Kidney tubule cell (primary cell): Measurements from ENCODE around the gene RECK.
"Not testable (repeated sequence)": the region's sequence is repeated elsewhere in the genome, so short reads cannot be mapped to it uniquely, and the experiment has no call there.

Source experiments
- DNase-seq: peaks from one replicate; pipeline ENCODE4 v3.0.0-alpha.2; 2018; ENCODE audit warnings: low spot score

Gene RECK, protein sequence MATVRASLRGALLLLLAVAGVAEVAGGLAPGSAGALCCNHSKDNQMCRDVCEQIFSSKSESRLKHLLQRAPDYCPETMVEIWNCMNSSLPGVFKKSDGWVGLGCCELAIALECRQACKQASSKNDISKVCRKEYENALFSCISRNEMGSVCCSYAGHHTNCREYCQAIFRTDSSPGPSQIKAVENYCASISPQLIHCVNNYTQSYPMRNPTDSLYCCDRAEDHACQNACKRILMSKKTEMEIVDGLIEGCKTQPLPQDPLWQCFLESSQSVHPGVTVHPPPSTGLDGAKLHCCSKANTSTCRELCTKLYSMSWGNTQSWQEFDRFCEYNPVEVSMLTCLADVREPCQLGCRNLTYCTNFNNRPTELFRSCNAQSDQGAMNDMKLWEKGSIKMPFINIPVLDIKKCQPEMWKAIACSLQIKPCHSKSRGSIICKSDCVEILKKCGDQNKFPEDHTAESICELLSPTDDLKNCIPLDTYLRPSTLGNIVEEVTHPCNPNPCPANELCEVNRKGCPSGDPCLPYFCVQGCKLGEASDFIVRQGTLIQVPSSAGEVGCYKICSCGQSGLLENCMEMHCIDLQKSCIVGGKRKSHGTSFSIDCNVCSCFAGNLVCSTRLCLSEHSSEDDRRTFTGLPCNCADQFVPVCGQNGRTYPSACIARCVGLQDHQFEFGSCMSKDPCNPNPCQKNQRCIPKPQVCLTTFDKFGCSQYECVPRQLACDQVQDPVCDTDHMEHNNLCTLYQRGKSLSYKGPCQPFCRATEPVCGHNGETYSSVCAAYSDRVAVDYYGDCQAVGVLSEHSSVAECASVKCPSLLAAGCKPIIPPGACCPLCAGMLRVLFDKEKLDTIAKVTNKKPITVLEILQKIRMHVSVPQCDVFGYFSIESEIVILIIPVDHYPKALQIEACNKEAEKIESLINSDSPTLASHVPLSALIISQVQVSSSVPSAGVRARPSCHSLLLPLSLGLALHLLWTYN

DNA sequence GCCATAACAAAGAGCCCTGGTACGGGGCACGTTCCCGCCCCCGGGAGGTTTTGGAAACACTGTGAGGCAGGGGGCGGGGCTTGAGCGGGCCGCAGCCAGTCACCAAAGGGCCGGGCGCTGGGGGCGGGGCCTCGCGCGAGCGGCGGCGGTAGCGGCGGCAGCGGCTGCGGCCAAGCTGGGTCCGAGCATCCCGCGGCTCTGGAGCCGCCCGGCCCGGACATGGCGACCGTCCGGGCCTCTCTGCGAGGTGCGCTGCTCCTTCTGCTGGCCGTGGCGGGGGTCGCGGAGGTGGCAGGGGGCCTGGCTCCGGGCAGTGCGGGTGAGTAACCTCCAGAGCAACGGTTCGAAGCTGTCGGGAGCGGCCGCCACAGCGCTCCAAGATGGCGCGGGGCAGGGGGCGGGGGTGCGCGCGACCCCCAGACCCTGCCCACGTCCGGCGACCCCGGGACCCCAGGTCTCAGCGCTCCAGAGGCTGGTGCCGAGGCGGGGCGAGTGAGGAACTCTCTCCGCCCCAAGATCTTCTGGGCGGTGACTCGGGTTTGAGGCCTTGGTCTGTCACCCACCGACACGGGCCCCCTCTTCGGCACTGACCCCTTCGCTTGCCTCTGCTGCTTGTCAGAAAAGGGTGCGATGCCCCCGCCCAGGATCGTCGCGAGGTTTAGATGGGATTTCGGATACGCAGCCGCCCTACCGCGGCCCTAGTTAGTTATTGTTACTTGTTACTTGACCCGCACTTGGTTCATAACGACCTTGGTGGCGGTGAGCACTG, at the start of gene RECK:
TSS of gene RECK (plus strand) at position 134 of the 769 bp plus-strand sequence. CDS start at position 220, 86 bp downstream.
- DNase-seq: peak; percentile 88

DNA sequence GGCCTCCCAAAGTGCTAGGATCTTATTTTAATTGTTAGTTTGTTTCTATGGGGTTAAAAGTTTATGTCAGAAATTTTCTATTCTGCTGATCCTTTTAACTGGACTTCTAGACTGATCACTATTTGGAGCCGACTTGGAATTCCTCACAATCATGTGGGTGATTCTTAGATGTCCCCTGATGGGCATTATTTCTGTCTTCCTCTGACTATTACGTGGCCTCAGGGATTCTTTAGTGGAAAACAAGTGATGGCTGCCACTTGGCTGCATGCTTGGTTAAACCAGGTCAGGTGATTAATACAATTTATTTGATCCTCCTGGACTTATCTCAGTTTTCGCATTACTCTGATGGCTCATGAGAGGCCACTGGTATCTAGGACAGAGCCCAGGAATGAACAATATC, 46.6 kb upstream of the RECK start:
- no peak for DNase-seq

DNA sequence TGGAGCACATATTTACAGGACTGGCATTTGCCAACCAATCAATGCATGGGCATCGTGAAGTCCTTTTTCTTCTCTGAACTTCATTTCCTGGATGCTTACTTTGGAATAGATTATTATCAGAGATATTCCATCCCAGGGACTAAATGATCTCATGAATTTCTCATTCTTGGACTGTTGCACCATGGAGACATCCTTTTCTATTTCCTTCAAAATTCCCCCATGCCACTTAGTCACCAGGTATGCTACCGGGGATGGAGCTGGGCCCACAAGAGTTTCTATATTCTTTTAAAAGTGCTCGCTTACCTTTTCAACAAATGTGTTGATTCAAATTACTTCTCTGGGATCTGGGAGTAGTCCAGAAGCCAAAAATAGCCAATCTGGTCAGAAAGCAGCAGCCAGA, 43.6 kb upstream of the RECK start:
- peak; percentile 64 for DNase-seq

DNA sequence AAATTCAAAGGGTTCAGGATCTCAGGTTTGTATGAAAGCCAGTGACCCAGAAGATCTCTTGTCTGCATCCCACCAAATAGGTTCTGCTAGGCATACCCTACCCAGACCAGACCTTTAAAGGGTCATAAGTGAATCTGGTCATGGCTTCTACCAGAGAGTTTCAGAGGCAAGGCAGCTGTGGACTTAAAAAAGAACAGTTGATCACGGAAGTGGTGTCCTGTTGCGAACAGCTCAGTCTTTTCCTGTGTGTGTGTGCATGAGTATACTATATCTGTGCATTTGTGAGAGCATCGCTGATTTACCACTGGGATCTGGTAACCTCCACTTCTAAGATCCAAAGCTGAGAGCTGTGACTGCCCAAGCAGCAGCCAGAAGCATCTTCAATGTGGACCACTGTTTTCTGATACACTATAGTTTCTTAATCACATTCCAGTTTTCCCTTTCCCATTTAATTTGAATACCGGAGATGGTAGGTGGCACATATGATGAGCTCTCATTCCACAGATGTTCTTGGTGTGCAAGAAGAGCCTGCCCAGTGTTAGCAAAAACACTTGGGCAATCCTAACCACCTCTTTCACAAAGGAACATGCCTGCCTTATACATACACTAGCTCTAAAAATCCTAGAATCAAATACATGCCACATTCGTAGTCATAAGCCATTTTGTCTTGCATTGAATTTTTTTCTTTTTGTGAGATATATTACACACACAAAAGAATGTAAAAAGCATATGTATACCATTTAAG, 42.6 kb upstream of the RECK start:
- no peak for DNase-seq

DNA sequence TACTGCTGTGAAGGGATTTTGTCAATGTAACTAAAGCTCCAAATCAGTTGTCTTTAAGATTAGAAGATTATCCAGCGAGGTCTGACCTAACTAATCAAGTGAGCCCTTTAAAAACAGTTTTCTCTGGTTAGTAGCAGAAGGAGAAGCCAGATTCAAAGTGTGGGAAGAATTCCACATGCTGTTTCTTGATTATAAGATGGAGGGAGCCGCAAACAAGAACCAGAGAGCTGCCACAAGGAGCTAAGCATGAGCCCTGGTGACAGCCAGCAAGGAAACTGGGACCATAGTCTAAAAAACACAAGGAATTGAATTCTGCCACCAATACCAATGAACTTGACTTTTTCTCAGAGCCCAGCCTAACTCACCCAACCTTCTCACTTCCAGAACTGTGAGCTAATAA, 41.8 kb upstream of the RECK start:
- no peak for DNase-seq

DNA sequence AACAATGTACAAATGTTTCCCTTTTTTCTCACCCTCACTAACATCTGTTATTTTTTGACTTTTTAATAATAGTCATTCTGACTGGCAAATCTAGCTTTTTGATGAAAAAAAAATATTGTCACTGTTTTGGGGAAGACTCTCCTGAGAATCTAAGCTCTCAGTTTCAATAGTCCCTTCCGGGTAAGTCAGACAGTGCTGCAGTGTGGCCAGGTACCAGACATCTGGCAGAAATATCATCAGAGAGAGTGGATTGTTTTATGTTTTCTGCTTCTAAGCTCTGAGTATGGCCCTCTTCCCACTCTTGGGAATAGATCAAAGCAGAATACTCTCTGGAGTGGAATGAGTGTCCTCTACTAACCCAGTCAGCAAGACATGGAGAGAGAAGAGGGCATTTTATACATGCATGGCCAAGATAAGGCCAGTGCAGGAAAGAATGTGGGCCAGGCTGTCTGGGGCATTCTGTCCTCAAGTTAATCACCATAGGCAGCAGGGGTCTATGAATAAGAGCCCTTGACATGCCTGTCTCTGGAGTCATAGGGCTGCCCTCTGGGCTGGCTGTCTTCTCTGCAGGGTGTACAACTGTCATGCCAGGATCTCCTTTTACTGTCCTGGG, 40.2 kb upstream of the RECK start:
- peak; percentile 82 for DNase-seq

DNA sequence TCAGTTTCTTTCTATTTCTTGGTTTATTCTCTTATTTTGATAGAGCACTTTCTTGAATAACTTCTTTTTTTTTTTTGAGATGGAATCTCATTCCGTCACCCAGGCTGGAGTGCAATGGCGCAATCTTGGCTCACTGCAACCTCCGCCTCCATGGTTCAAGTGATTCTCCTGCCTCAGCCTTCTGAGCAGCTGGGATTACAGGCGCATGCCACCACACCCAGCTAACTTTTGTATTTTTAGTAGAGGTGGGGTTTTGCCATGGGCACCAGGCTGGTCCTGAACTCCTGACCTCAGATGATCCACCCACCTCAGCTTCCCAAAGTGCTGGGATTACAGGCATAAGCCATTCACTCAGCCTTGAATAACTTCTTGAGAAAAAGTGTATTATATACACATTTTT, 39.7 kb upstream of the RECK start:
- not testable (repeated sequence) for DNase-seq

DNA sequence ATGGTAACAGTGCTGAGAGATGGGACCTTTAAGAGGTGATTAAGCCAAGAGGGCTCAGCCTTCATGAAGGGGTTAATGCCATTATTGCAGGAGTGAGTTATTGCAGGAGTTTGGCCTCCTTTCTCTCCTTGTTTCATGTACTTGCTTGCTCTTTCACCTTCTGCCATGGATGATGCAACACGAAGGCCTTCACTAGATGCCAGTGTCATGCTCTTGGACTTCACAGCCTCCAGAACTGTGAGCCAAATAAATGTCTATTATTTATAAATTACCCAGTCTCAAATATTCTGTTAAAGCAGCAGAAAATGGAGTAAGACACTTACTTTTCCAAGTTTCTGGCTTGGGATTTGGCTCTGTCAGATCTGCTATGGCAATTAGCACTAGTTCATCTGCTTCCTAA, 38.4 kb upstream of the RECK start:
- no peak for DNase-seq

DNA sequence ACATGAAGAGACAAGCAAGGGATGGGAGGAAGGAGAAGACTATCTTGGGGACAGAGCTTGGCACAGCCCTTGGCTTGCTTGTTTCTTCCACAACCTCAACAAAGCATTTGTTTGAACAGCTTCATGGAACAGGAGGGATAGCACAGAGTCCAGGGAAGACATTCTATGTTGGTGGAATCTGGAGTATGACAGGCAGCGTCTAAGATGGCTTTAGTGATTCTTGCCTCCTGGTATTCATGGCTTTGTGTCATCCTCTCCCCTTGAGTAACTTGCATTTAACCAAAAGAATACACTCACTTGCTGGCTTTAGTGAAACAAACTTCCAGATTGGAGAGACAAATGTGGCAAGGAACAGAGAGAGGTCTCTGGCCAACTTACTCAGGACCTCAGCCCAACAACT, 30.8 kb upstream of the RECK start:
- no peak for DNase-seq

DNA sequence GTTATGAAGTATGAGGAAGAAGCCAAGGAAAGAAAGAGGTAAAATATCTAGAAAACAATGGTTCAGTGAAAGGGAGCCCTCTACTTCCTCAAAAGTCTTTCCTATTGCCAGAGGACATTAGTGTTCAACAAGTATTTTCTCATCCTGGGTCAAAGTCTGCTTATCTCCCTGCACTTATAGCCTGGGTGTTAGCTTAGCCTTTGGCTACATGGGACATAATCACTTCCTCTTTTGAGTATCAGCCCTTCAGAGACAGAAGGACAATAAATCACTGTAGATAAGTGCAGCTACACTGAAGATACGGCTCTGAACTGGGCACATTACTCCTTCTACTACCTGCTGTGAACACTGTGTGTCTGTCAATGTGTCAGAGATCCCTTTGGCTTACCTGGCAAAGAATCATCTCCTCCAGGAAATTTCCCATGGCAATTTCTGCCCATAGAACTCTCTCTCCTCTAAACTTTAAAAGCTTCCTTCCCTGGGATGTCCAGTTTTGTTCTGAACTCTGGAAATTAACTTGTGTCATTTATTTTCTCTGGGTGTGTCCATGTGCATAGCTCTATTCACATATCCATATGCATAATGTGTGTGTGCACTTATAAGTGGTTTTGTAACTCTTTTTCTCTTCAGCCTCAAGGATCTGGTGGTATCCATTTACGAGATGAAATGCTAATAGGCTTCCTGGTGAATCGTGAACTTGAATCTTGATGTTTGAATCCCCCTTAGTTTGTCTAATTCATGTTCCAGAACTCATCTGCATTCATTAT, 30.0 kb upstream of the RECK start:
- no peak for DNase-seq

DNA sequence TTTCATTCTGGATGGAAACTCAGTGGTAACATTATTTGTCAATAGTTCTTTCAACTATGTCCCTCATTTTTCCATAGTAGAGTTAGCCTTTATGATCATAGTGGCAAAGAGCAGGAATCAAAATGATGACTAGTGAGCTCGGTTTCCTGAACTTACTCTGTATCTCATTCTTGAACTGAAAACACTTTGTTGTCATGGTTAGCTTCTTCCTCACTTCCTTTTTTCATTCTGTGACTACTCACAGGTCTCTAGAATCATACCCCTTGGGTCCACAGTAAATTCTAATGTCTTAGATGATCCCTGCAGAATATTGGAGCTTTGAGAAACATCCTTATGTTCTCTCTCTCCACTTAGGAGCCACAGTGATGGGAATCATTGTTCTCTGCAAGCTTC, 29.4 kb upstream of the RECK start:
- no peak for DNase-seq

DNA sequence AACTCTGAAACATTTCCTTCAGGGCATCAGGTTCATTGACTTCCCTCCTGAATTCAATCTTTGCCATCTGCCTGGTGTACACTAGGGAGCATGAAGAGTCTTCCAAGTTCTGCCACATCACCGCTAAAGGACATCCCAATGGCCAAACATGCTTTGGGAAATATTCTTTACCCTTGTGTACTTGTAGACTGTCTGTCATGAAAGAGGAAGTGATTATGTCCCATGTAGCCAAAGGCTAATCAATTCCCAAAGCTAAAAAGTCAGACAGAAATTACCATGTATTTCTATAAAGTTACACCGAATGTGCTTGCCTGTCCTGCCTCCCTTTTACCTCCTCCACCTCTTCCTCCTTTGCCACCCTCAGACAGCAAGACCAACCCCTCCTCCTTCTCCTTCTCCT, 28.9 kb upstream of the RECK start:
- no peak for DNase-seq

DNA sequence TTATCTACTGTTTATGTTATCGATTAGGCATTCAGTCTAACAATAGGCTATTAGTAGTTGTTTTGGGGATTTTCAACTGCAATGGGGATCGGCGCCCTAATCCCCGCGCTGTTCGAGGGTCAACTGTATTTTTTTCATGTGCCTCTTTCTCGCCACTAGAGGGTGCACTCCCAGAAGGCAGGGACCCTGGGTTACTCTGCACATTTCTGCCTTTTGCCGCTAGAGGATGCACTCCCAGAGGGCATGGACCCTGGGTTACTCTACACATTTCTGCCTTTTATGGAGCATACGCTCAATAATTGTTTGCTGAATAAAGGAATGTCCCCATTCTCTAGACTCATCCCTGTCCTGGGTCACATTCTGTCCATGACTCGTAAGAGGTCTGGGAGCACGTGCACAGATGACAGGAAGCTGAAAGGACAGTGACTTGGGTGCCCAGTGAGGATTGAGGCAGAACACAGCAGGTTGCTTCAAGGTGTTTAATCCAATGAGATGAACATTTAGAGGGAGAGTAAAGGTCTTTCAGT, 27.9 kb upstream of the RECK start:
- DNase-seq: peak; percentile 81

DNA sequence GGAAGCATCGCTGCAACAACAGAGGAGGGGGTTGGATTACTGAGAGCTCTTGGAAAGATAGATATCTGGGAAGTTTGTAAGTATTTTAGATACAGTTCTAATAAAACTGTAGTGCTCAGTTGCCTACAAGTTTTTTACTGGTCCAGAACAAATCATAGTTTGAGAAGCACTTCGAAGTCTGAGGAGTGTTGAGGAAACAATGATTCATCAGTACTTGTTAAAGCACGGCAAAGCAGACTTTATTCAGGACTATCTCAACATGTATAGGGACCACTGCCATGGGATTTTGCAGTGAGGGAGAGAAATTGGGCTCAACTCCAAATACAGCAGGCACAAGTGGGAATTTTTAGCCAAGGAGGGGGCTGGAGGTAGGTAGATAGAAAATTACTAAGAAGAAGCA, 25.3 kb upstream of the RECK start:
- DNase-seq: no peak

DNA sequence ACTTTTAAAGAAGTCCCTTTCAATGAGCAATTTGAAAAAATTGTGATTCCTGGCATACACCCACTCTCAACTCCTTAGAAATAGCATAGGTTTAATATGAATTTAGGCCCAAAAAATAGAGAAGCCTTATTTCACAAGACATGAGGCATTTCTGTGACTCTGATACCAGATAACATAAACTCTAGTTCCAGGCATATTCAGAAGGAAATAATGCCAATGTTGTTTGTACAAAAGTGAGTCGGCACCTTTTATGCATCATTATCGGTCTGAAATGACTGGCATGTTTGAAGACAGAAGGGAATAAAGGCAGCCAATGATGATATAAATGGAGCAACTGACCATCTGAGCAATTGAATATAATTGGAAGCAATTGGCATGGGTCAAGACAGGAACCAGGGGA, 19.4 kb upstream of the RECK start:
- DNase-seq: no peak

DNA sequence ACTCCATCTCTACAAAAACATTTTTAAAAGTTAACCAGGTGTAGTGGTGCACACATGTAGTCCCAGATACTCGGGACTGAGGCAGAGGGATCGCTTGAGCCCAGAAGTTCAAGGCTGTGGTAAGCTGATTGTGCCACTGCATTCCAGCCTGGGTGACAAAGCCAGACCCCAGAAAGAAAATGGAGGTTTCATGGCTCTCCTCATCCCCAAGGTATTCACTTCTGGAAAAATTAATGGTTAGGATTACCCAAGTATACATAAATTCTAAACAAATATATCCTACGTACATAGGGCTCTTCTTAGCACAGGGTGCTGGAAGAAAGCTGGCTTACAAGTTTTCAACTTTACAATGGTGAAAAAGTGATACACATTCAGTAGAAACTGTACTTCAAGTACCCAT, 18.6 kb upstream of the RECK start:
- DNase-seq: no peak

DNA sequence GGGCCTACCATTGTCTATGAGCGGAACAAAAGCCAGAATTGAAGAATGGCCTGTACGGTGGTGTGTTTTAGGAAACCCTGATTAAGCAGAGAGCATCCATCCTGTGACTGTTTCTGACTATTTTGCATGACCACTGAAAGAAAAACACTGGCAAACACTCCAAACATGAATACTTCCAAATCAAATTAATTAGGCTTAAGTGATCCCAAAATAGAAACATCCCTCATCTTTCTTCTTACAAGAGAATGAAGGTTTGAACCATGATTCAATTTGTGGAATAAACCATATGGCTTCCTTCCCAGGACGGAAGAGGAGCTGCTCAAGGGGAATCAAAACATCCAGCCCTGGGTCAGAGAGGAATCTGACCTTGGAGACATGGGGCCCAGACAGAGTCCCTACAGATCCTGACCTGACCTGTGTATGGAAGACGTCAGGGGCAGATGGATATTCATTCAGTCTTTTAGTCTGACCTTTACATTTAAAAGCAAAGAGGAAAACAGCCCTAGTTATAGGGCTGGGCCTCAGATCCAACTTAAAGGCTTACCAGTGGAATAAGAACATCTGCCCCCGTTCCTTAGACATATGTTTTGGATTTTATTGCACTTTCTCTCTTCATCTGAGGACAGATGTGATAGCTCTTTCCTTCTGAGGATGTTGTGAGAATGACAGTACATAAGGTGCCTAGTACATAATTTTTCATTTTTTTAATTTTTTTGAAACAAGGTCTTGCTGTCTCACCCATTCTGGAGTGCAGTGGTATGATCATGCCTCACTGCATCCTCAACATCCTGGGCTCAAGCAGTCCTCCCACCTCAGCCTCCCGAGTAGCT, 17.6 kb upstream of the RECK start:
- no peak for DNase-seq

DNA sequence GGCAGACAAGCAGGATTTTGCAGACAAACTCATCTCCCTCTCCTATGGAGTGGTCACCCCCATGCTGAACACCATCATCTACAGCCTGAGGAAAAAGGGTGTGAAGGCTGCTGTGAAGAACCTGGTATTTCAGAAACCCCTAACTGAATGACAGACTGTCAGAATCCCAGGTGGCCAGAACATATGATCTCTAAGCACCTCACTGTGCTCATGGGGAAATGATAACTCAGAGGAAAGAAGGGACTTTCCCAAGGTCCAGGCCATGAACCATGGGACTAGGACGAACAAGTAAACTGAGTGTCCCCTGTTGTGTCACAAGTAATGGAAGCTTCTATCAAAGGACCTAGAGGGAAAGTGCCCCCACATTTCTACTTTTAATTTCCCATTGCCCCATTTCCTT, 14.7 kb upstream of the RECK start:
- DNase-seq: no peak
